ENCODE data around the gene PHF2.
A peak's percentile ranks its signal among the peaks of the same experiment; 100 is the strongest.

PHF2 gene

DNA sequence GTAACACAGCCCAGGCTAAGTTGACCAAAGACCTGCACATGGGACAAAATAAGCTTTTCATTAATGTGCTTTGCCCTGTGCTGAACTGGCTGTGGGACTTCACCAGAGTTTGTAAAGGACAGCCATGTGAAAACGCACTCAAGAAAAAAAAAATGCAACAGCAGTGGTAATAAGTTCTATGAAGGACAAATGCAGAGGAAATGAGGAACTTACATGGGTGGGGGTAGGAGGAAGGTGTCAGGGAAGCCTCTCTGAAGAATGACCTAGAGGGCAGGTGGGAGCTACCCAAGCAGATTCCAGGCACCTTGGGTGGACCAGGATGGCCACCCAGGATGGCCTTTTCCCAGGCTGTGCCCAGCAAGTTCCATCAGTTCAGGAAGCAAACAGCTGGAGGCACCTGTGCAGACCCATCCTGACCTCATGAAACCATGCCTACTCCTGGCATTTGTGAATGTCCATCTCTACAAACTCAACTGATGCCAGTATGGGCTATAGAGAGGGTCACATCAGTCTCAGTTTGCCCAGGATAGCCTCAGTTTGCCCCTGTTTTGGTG is 6.7 kb upstream of the PHF2 start:
- DNase-seq = no peak

- DNase-seq = no peak
Observed at GRCh38 chr9:93572221-93572620, 4.2 kb upstream of the PHF2 start.

- DNase-seq = no peak
Observed at GRCh38 chr9:93572636-93573515, 3.5 kb upstream of the PHF2 start.

- DNase-seq = no peak
Observed at GRCh38 chr9:93573516-93573828, 2.9 kb upstream of the PHF2 start.

DNA sequence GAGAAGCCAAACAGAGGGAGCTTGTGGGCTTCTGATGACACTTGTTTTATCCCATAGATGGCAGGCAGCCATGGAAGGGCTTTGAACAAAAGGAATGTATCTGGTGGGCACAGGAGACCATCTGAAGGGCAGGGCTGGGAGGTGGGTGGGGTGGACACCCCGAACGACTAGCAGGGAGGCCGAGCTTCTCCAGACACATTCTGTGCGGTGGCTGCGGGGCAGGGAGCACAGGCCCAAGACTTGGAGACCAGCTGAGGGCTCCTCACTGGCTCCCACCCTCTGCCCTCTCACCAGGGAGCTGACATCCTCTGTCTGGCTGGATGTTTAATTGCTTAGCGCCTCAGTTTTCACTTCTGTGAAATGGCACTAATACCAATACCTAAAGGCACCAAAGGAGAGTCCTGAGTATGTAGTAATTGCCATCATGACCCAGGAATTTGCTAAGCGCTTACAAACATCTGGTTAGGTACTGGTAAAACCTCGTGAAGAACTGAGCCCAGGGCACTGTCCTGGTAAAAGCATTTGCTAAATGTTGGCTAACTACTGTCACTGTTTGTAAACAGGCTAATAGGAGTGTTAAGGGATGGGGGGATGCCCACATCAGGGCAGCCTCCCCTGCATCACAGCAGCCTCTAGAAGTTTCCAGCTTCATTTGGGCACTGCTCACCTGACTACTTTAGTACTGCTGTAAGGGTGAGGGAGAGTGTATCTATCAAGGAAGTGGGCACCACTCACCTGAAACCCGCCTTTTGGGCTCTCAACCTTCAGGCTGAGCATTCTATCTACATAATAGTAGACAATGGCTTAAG is 2.1 kb upstream of the PHF2 start:
- DNase-seq = no peak

DNA sequence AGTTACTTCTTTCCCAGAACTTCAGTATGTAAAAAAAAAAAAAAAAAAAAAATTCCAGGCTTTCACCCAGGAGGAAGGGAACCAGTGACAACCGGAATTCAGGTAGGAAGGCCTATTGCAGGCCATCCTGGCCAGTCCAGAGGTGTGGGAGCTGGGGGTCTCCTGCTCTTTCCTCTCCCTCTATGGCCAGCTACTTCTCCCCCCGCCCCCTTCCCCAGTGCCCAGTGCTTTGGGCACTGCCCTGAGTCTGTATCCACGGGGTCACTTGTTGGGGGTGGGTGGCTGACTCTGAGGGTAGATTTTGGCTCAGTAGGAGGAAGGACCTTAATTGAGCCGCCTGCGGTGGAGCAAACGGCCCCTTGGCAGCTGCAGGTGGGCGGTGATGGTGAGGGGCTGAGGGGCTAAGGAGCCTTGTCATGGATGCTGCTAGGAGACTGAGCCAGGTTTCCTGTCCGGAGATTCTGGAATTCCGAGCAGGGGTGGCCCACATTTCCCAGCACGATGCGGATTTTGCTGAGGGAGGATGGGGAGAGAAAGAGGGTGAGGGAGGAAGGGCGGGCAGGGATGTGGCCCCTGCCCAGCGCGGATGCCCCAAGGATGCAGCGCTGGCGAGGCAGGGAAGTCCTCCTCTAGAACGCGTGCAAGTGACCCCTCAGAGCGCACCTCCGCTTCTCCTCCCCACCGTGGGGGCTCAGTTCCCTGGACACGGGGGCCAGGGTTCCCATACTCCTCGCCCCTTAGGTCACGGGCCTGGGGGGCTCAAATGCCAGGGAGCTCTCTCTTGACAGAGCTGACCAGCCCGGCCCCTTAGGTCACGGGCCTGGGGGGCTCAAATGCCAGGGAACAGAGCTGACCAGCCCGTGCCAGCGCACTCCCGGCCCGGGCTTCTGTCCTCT is 1.2 kb upstream of the PHF2 start:
- DNase-seq = no peak

- peak; percentile 58 for DNase-seq
Observed at GRCh38 chr9:93575796-93576257, 557 bp upstream of the PHF2 start.

DNA sequence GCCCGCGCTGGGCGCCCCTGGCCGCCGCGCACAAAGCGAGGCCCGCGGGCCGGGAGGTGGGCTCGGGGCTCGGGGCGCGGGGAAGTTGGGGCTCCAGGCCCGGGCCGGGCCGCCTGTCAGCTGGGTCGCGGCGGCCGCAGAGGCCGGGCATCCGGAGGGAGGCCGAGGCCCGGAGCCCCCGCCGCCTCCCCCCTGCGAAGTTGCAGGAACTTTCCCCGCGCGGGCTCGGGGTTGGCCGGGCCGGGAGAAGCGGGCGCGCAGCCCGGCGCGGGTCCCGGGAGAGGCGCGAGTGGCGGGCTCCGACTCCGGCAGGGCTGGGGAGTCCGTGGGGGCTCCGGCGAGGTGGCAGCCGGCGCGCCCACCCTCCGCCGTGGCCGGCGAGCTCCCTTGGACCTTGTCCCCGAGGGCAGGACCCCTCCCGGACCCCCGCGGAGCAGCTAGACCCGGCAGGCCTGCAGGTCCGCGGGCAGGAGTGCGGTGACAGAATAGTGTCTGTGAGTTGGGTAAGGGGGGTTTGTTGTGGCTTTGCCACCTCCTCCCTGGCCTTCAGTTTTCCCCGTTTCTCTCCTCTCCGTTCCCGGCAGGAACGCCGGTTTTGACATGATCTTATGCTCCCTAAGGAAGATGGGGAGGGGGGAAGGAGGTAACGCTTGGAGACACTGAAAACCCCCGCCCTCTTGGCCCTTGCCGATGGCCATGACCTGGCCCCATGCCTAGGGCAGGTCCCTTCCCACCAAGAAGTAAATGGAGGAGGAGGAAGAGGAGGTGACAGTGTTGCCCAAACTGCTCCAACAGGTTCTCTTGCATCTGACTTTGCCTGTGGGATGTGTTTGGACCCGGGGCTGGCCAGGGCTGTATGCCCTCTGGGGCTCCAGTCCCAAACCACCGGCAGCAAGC is 942 bp downstream of the PHF2 start:
- DNase-seq = no peak

DNA sequence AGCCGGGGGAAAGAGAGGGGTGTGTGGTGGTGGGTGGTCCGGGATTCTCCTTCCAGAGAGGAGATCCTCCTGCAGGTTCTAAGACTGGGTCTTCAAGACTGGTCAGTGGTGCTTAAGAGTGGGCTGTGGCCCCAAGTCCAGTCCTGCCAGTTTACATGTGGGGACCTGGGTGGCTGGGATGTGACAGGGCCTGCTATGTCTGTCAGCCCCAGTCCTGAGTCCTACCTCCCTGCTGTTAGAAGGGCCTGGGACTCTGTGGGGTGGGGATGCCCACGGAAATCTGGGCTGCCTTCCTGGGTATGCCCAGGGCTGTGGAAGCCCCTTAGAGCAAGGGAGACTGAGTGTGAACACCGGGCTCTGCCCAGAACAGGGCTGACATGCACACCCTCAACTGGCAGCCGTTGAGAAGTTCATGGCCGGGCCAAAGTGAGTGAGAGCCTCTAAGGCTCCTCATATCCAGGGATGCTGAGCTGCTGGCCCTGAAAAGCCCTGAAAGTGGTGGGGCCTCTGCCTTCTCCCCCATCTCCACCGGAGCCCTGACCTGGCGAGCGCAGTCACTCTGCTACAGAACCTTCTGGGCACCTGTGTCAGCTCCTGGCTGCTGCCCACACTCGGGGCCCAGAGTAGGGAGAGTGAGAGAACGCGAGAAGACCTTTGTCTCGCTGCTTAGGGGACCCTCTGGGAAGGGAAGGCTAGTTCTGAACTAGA is 1.7 kb downstream of the PHF2 start:
- no peak for DNase-seq

DNA sequence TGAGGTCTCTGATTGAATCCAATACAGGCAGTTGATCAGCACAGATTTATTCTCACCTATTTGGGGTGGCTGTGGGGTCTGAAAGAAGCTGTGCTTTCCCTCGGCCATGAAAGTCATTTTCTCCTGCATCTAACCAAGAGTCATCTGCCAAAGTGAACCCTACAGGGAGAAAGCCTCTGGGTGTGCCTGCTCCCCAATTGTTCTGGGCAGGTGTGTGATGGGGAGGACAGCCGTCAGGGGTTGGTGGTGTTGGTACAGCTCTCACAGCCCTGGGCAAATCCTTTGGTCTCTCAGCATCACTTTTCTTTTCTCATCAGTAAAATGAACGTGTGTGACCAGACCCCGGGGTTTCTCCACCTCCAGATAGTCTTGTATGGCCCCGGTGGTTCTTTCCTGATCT is 2.5 kb downstream of the PHF2 start:
- no peak for DNase-seq

GRCh38 chr9:93579711-93580516 is 3.5 kb downstream of the PHF2 start:
- DNase-seq = no peak

- DNase-seq = no peak
Observed at GRCh38 chr9:93580654-93581380, 4.4 kb downstream of the PHF2 start.

- DNase-seq = no peak
Observed at GRCh38 chr9:93582115-93582514, 5.7 kb downstream of the PHF2 start.

- DNase-seq = no peak
Observed at GRCh38 chr9:93582550-93582949, 6.2 kb downstream of the PHF2 start.

- no peak for DNase-seq
Observed at GRCh38 chr9:93585259-93585658, 8.9 kb downstream of the PHF2 start.

DNA sequence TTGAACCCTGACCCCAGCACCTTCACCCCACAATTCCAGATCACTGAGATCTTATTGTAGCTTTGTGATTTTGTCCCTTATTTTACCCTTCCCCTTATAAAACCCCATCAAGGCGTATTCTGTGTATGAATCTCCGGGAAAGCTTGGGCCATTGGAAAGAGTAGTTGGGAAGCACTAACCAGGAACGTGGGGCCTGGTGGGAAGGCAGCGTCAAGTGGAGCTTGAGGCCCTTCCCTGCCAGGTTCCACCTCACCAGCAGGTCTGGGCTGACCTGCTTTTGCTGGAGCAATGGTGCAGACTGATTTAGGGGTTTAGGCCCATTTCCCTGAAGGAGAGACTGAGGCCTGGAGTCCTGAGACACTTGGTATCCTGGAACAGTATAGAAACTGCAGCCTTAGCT is 9.3 kb downstream of the PHF2 start:
- no peak for DNase-seq

DNA sequence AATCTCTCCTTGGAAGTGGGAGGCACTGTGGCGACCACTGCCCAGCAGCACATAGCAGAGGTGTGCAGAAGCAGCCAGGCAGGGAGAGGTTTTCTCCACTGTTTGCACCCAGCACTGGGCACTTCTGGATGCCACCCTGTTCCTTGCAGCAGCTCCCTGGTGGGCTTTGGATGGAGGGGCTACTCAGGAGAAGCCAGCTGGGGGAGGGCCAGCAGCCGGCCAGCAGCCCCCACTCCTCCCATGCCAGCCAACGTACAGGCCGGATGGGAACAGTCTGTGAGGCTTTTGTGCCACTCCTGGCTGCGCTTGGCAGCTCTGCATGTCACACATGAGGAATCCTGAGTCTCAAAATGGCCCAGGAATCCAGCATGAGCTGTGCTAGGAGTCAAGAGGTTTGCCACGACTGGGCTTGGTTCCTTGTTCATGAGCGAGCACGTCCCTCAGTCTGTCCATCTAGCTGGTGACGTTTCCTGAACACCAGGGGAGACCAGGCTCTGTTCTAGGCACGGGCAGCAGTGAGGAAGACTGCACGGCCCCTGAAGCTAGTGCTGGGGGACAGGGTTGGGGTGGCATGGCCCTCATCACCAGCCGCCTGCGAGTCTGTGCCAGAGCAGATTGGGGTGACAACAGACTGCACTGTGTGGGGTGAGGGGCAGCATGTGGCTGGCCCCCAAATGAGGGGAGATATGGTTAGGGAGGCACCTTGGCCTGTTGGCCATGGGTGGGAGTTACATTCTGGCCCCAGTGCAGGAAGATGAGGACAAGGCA is 10.1 kb downstream of the PHF2 start:
- no peak for DNase-seq

DNA sequence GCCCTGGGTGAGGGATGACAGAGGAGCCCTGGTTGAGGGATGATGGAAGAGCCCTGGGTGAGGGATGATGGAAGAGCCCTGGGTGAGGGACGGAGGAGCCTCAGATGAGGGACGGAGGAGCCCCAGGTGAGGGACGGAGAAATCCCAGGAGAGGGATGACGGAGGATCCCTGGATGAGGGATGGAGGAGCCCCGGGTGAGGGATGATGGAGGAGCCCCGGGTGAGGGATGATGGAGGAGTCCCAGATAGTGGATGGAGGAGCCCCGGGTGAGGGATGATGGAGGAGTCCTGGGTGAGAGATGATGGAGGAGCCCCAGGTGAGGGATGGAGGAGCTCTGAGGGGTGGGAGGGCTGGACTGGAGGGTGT is 10.9 kb downstream of the PHF2 start:
- no peak for DNase-seq
